Inferior parietal cortex (tissue), 1 donor: ENCODE measurements around the gene FSTL4.
"Not testable (repeated sequence)": the region's sequence is repeated elsewhere in the genome, so short reads cannot be mapped to it uniquely, and the experiment has no call there.

ENCODE experiments used
- DNase-seq: peaks from one replicate; pipeline ENCODE4 v3.0.0-alpha.2; 2016; ENCODE audit errors: extremely low spot score

Gene FSTL4

DNA sequence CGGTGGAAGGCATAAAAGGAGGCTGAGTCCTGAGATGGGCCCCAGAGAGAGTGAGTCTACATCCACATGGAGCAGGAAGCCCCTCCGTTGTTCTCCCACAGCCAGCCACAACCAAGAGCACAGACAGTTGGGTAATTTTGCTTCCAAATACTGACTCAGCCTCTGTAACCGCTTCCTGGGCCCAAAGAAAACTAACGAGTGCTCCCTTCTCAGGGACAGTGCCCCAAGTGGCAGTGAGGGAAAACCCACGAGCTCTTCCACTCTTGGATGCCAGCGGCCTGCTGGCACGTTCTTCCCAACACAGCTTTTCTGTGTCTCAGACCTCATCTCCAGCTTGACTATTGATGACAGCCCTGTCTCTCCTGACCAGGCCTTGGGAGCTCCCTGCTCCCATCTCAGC lies 207.6 kb downstream of the FSTL4 start:
- no peak for DNase-seq

DNA sequence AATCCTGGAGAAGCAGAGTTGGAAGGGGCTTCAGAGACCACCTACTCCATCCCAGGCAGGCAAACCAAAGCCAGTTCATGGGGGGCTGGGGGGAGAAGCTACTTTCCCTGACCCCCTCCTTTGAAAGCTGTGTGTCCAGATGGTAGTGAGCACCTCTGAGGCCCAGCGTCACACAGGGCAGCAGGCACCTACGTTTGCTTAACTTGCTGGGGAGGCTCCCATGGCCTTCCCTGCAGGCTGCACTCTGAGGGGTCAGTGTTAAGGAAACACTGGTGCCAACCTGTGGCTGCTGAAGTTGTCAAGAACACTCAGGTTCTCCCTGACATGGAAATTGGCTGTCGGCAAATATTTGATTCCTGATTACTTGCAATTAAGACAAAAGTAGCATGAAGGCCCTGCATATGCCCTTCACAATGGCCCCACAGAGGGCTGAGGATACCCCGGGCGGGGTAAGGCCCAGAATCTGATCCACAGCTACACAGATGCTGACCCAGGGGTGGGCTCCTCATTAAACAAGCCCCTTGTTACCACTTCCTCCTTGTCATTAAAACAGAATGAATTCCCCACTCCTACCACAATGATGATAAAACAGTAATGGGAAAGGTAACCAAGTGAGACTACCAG lies 208.5 kb downstream of the FSTL4 start:
- DNase-seq: no peak

DNA sequence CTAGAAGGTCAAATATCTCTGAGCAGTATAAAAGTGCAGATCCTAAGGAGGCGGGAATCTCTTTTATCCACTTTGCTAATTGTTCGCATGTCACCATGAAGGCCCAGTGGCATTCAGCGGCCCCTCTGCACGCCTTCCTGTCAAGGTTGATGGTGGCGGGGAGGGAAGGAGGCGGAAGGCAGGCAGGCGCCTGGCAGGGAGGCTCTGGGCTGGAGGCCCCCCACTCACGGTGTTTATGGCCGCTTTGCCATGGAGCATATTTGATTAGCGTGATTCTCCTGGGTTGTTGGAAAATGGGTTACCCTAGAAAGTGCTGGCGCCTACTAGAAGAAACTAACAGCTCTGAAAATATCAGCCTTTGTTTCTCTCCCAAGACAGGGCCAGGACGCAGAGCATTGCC lies 209.6 kb downstream of the FSTL4 start:
- no peak for DNase-seq

DNA sequence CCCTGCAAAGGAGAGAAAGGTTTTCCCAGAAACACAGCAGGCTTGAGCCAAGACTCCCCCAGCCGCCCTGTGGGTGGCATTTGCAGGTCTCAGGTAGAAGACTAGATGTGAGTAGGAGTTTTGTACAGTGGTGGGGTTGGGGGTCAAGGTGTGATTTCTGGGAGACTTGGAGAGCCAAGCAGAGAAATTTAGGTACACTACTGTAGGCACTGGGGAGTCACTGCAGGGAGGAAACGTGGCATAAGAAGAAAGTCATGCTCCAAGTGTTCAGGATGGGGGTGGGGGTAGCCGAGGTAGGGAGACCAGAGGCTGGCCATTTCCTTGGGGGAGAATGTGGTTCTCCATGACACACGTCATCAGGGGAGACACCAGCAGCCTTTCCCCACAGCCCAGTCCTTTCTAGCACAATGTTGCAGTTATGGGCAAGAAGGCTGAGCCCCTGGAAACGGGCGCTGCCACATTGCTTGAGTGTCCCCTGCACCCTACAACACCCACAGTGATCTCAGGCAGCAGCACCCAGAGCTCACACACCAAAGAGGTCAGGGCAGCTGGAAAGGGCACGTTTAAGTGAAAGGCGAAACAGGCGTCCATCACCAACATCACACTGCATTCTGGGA lies 210.5 kb downstream of the FSTL4 start:
- DNase-seq: no peak

DNA sequence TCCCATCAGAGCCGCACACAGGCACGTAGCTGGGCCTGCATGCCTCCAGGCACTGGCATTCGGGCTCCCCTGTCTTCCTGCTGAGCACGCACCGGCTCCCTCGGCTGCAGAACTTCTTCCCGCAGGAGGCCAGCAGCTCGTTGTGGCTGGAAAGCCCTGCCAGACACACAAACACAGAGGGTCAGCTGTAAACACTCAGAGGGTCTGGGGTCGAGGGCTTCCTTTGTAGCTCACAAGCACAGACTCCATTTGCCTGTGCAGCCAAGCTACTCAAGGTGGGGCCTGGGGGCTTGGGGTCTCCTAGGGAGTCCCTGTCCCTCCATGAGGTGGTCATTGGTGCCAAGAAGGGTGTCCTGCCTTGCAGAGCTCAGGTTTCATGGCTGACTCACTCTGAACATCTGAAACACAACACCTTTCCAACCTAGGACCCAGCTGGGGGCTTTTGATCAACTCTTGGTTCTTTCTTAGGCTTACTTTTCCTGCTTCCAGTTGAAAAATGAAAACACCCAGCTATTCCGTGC lies 211.4 kb downstream of the FSTL4 start:
- DNase-seq: no peak

DNA sequence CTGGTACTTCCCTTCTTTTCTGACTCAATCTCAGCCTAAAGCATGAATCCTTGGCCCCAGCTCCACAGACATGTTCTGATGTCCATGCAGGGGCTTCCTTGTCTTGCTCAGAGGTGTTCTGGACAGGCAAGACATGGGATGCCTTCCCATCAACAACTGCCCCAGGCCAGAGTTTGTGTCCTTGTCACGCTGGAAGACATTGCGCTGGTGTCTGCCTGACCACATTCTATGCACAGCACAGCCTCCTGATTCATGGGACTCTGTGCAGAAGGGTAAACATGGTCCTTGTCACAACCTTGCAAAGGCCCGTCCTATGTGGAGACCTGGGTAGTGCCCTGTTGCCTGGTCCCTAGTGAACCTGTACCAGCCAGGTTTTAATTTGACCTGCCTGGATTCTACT lies 212.2 kb downstream of the FSTL4 start:
- DNase-seq: no peak

DNA sequence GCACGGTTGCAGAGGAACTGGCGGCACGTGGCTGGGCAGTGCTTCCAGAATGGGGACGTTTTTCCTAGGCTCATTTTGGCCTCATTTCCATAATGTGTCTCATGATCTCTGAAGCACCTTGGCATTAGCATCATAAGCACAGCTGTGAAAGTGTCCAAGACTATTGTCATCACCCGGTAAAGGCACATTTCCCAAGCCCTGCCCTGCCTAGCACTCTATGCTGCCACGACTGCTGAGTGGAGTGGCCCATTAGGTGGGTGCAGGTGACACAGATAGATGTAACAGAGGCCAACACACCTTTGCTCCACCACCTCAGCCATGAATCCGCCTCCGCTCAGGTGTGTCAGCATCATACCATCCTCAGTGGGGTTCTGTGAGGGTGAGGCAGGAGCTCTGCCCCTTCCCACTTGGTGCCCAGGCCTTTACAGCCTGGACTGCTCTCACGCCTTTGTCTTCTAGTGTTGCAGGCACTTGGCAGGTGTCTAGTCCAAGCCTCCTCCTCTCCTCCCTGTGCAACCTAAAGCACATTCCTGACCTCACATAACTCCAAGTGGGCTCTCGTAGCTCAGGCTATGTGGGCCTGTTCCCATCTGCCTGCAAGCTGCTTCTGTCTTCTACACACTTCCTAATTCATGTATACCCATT lies 213.0 kb downstream of the FSTL4 start:
- DNase-seq: no peak

DNA sequence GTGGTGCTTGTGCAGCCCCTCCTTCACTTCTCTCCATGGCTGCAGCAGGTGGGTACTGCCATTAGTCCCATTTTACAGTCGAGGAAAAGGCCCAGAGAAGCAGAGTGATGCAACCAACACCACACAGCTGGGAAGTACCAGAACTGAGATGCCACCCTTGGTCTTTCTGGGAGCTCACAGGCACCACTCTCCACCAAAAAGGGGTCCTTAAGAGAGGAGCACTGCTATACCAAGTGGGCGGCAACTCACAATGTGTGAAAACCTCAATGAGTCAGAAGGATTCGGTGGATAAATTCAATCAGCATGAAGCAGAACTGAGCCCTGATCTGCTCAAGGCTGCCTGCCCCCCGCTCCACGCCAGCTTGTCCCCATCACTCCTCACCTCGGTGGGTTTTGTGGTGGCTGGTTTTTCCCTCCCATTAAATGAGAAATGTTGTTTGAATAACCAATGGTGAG lies 213.7 kb downstream of the FSTL4 start:
- DNase-seq: no peak

DNA sequence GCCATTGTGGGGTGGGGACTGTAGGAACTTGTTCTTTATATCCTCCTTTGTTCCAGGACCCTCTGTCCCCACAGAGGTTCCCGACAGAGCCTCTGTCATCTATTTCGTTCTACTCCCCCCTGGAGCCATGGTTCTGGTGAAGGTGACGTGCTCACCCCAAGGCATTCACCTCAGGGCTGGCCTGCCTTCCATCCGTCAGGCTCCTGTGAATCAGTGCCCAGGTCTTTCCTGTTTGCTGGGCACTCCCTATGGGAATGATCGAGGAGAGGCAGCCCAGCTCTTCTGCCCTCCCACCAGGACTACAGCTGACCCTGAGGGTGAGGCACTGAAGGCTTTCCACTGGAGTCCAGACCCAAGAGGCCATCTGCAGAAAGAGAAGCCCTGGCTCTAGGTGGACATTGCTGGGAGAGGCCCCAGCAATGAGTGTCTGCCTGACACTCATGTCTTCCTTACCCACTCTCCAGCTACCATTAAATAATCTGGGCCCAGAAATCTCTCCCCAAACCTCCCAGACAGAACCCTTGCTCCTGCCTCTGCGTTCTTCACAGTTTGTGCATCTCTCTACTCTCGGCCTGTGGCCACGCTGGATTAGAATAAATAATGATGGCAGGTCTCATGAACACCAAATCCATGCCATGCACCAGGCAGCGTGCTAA lies 214.2 kb downstream of the FSTL4 start:
- no peak for DNase-seq

DNA sequence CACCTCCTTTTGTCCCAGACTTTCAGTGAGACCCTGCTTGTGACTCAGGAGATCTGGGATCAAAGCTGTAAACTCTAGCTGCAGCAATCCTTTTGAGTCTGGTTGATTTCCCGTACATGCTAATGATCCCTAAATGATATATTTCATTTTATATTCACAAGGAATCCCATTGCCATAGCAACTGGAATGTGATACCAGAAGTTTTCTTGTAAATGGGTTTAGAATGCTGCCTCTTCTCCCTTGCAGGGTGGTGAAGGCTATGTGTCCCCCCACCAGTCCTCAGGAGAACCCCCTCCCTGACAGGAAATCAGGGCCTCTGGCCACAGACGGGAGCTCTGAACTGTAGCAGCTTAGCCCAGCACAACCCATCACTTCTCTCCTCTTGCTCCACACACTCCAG lies 215.0 kb downstream of the FSTL4 start:
- no peak for DNase-seq

DNA sequence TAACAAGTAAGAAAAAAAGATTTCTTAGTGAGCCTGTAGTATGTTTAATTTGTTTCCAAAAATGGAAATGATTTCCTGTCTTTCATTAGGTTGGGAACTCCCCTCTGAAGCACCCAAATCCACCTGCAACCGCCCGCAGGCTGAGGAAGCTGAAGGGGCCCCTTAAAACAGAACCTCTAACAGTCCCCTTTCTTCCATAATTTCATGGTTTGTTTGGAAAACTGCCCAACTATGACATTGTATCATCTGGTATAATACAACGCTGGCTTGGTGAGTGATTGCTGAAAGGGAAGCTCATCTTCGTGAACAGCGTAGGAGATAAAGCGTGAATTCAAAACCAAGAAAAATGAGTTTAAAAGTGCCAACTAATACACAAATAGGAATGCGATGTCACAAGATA lies 215.5 kb downstream of the FSTL4 start:
- DNase-seq: no peak

DNA sequence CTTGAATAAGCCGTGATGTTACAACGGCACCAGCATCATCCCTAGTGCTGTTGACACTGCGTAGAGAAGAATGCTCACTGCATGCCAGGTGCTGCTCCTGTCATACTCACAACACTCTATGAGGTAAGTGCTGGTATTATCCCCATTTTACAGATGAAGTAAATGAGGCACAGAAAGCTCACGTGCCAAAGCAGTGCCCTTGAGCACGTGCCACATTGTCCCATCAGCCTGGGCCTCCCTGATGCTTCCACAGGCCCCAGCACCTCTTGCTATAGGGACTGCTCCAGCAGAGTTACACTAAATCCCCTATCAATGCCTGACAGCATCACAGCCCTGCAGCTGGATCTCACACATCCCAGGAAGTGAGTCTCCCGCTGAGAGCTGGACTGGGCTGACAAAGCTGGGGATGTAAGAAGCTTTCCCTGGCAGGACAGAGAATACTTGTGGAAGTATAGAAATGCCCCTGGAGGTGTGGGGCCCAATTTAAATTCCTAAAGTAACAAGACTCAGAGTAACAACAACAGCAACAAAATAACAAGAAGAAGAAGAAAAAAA lies 216.1 kb downstream of the FSTL4 start:
- DNase-seq: no peak

DNA sequence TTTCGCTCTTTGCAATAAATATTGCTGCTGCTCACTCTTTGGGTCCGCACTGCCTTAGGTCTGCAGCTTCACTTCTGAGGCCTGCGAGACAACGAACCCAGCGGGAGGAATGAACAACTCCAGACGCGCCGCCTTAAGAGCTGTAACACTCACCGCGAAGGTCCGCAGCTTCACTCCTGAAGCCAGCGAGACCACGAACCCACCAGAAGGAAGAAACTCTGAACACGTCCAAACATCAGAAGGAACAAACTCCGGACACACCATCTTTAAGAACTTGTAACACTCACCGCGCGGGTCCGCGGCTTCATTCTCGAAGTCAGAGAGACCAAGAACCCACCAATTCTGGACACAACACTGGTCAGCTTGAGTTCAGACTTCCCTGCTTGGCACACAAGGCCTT lies 217.1 kb downstream of the FSTL4 start:
- not testable (repeated sequence) for DNase-seq

DNA sequence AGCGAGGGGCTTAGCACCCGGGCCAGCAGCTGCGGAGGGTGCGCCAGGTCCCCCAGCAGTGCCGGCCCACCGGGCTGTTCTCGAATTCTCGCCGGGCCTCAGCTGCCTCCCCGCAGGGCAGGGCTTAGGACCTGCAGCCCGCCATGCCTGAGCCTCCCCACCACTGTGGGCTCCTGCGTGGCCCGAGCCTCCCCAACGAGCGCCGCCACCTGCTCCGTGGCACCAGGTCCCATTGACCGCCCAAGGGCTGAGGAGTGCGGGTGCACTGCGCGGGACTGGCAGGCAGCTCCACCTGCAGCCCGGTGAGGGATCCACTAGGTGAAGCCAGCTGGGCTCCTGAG lies 217.9 kb downstream of the FSTL4 start:
- DNase-seq: not testable (repeated sequence)

DNA sequence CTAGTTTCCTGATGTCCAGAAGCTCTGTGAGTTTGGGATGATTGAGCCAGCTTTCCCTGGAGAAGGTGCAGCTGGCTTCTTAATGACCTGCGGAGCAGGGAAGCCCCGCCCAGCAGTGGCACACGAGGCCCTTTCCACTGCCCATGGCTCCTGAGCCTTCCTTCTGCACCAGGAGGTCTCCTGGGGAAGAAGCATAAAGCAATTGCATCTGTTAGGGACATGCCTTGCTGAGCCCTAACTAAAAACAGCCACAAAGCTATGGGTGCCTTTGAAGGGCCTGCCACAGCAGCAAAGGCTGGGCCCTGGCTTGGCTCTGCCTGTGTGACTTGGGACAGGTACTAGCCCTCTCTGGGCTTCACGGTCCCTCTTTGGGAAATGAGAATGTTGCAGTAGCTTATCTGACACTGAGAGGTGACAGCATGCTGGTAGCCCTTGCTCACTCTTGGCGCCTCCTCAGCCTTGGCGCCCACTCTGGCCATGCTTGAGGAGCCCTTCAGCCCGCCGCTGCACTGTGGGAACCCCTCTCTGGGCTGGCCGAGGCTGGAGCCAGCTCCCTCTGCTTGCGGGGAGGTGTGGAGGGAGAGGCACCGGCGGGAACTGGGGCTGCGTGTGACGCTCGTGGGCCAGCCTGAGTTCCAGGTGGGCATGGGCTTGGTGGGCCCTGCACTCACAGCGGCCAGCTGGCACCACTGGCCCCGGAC lies 218.4 kb downstream of the FSTL4 start:
- no peak for DNase-seq

DNA sequence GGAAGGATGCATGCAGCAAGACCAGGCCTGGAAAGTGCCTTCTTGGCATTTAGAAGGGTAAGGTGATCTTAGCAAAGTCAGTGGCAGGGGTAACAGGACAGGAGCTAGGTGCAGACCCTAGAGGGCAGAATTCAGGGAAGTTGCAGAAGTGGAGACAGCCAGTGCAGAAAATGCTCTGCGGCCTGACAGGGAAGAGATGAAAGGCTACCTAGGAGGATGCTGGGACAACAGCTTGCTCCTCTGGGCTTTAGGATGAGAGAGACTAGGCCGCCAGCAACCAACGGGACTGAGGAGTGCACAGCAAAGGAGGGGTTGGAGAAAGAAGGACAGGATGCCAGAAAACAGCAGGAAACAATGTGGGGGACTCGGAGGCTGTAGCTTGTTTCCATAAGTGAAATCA lies 219.9 kb downstream of the FSTL4 start:
- no peak for DNase-seq

DNA sequence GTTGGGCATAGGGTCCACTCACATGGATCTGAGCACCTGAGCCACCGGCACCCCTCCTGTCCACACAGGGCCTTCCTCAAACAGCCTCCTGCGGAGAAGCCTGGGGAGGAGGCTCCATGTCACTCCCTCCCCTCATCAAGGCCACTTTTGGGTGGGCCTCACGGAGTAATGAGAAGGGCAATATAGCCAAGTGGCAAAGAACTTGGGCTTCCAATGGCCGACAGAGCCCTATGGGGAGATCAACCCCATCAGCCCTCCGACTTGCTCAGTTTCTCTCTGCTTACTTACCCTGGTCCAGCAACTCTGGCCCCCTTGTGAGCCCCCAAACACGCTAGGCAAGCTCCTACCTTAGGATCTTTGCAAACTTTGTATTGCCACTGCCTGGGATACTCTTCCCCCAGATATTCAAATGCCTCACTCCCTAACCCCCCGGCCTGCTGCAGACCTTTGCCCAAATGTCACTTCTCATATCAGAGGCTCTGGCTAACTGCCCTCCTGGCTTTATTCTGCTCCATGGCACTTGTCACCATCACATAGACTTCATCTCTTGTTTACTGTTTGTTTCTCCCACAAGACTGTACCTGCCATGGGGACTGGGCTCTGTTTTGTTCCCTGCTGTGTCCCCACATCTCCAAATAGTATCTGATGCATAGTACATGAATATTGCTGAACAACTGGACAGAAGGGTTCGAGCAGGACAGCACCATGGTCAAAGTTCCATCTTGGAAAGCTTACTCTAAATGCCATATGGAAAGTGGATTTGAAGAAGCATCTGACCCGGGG lies 220.8 kb downstream of the FSTL4 start:
- no peak for DNase-seq

DNA sequence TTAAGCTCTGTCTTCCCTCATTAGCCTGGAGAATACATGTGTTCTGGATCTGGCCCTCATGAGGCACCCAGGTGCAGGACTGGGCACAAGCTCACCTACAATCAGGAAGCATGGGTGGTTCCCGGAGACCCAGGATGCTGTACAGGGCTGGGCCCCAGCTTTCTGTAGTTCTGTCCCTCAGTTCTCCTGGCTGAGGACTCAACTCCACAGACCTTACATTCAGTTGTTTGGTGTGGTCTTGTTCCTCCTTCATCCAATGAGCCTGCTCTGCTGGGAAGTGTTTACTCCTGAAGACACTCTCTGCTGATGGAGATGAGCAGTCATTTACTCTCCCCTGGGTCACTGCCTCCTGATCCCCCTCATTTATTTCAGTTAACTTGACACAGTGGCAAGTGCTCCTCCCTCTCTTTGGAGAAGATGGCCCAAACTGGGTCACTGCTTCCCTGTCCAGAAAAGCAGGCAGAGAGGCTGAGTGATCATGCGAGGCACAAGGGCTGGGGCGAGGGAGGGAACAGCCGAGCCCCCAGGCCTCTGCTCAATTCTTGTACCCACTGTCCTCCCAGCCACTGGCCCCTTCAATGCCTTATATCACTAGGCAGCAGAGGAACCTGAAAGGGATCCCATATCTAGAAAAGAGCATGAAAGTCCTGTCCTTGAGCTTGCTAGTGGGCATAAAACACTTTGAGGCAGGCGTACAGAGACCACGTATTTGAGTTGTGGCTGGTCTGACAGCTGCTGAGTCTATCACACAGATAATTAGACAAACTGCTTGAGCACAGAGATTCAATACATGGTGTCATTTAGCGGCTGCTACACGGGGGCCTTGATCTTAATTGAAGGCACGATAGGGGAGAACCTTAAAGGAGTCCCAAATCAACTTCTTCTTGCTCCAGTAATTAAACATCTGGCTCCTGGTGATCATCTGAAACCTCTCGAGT lies 221.7 kb downstream of the FSTL4 start:
- DNase-seq: no peak

DNA sequence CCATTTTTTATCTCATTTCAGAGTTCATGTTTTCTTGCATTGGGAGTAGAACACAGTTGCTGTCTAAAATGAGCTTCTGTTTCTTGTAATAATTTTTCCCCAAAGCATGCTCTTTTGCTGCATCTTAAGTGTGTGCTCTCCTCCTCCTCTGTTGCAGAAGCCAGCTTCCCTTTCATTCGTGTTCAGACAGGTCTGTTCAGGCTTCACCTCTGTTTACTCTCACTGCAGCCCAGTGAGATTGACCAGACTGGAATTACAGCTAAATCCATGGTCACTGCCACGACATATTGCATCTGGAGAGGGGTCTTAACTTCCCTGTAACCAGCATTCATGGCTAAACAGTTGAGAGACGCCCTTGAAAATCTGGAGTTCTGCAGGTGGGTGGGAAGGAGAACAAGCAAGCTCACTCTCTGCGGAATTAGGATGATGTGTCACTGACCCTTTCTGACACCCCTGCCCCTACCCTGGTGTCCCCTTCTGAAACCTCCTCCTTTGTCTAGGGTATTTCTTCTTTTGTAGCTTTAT lies 223.2 kb downstream of the FSTL4 start:
- no peak for DNase-seq

DNA sequence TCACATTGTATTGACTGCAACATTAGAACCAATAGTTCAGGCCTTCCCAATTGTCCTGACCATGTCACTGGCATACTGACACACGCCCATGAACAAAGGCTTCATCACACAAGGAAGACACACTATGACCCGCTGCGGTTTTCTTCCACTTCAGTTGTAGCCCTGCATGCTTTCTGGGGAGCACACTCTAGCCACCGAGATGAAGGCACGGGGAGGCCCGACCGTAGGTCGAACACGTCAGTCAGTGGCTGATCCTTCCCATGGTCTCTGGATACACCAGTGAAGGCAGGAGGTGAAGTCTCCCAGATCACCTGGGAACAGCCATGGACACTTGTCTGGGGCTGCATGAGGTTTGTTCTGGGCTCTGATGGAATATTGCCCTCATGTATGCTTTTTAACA lies 224.7 kb downstream of the FSTL4 start:
- DNase-seq: no peak
